Stimulated activated CD4-positive, alpha-beta T cell treated with anti-CD3 and anti-CD28 coated beads, Interleukin-12 subunit alpha, Interleukin-12 subunit beta, amount 100 ng/mL, for 24 hours (primary cell): ENCODE measurements around the gene MAPK7.

Source experiments
- DNase-seq, 2 experiments: peaks; one replicate each; pipeline ENCODE4 v3.0.0-alpha.2; 2020; ENCODE audit warnings: low read depth in 2 of 2

MAPK7 gene

GRCh38 chr17:19378416-19379360, at the start of gene MAPK7:
TSS of gene MAPK7 (plus strand) at chr17:19378498. CDS start at chr17:19378901, 403 bp downstream.
- no peak for DNase-seq

GRCh38 chr17:19329136-19329535, 49.2 kb upstream of the MAPK7 start:
- no peak for DNase-seq

- DNase-seq, result no peak
These were observed 48.5 kb upstream of the MAPK7 start for GRCh38 chr17:19329839-19330238.

- DNase-seq, result no peak
These were observed 48.0 kb upstream of the MAPK7 start for GRCh38 chr17:19330271-19330670.

- no peak for DNase-seq
These were observed 47.2 kb upstream of the MAPK7 start for GRCh38 chr17:19331134-19331533.

GRCh38 chr17:19331543-19332245, 46.6 kb upstream of the MAPK7 start:
- no peak for DNase-seq

GRCh38 chr17:19332371-19333131, 45.7 kb upstream of the MAPK7 start:
- DNase-seq, result no peak

GRCh38 chr17:19333132-19333440, 45.2 kb upstream of the MAPK7 start:
- DNase-seq, result no peak

- DNase-seq, result no peak
These were observed 44.5 kb upstream of the MAPK7 start for GRCh38 chr17:19333736-19334290.

GRCh38 chr17:19334331-19334730, 44.0 kb upstream of the MAPK7 start:
- no peak for DNase-seq

GRCh38 chr17:19335951-19336631, 42.2 kb upstream of the MAPK7 start:
- no peak for DNase-seq

- DNase-seq, result no peak
These were observed 41.2 kb upstream of the MAPK7 start for GRCh38 chr17:19336938-19337711.

GRCh38 chr17:19337712-19338023, 40.6 kb upstream of the MAPK7 start:
- DNase-seq, result no peak

- DNase-seq, result peak; percentile 11 to 51
These were observed 40.0 kb upstream of the MAPK7 start for GRCh38 chr17:19338031-19338990.

GRCh38 chr17:19339341-19339815, 38.9 kb upstream of the MAPK7 start:
- no peak for DNase-seq

- DNase-seq, result no peak
These were observed 37.1 kb upstream of the MAPK7 start for GRCh38 chr17:19341211-19341631.

GRCh38 chr17:19341641-19342610, 36.4 kb upstream of the MAPK7 start:
- no peak for DNase-seq

- no peak for DNase-seq
These were observed 35.6 kb upstream of the MAPK7 start for GRCh38 chr17:19342611-19343255.
